Activated naive CD8-positive, alpha-beta T cell treated with anti-CD3 and anti-CD28 coated beads for 36 hours (primary cell): ENCODE results near the gene SCML1. TPM values are rescaled to one million over a fixed set of nuclear protein-coding genes. Genes with fewer than 3 reads are reported as not detected.
"Not testable (repeated sequence)": the region's sequence is repeated elsewhere in the genome, so short reads cannot be mapped to it uniquely, and the experiment has no call there.

Source experiments
- DNase-seq: peaks from one replicate; pipeline ENCODE4 v3.0.0; 2021
- H3K27ac Mint-ChIP-seq: one replicate; pipeline ENCODE4 v1.8.0; 2022; ENCODE audit warnings: mild to moderate bottlenecking, moderate library complexity, mixed read lengths
- H3K27me3 Mint-ChIP-seq: one replicate; pipeline ENCODE4 v1.8.0; 2022; ENCODE audit warnings: mild to moderate bottlenecking, mixed read lengths
- H3K36me3 Mint-ChIP-seq: one replicate; pipeline ENCODE4 v1.8.0; 2021; ENCODE audit warnings: mild to moderate bottlenecking, mixed read lengths
- H3K4me1 Mint-ChIP-seq: one replicate; pipeline ENCODE4 v1.8.0; 2021; ENCODE audit warnings: mixed read lengths
- H3K4me3 Mint-ChIP-seq: one replicate; pipeline ENCODE4 v1.8.0; 2022; ENCODE audit warnings: mild to moderate bottlenecking, moderate library complexity, mixed read lengths
- H3K9me3 Mint-ChIP-seq: one replicate; pipeline ENCODE4 v1.8.0; 2022; ENCODE audit warnings: mixed read lengths
- total RNA-seq, 2 experiments: library from RNA; stranded (reverse); gene quantifications; one replicate each; pipeline ENCODE4 v1.2.3, GENCODE V29; 2021

SCML1 gene
- total RNA-seq, 2 experiments from 2014 or later: 4.0 to 4.1 TPM

DNA sequence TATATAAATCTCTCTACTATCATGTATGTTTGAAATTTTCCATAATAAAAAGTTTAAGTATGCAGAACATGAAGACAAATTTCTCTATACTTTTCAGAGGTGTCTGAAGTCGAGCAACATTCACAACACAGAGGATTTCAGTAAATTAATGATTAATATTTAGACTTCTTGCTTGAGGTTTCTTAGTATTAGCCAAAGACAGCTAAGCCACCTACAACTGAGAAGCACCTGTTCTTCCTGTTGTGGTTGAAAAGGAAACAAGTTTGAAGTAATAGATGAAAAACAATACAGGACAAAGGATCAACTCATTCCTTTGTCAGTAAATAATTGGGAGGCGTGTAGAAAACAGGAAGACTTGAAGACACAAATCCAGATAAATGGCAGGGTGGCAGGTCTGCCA, 21.1 kb downstream of the SCML1 start:
- Mint-ChIP-seq H3K4me1 (peaks cover 5% of the 10 kb centered on the region), H3K9me3 (no peaks in the 10 kb centered on the region), H3K27ac (no peak overlapping the region), H3K27me3 (no peaks in the 10 kb centered on the region), H3K36me3 (no peaks in the 10 kb centered on the region), H3K4me3 (no peak overlapping the region)
- DNase-seq: no peak

DNA sequence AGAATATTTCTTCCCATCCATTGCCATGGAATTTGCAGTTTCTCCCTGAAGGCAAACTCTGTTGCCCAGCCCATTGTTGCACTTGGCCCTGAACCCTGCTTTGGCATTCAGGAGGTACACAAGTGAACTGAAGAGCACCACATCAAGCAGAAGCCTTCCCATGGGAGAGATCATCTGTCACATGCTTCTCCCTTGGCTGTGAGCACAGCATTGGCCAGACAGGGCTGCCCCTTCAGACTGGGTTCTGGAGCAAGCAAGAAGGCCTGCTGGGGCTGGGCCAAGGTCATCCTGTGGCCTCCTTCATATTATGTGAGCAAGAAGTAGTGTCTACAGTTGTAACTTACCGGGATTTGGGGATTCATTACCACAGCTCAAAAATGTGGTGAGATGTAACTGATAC, 22.7 kb downstream of the SCML1 start:
- H3K36me3 Mint-ChIP-seq: no peaks in the 10 kb centered on the region
- H3K27me3 Mint-ChIP-seq: no peaks in the 10 kb centered on the region
- H3K9me3 Mint-ChIP-seq: no peaks in the 10 kb centered on the region
- no peak for DNase-seq
- peaks cover 5% of the 10 kb centered on the region for H3K4me1 Mint-ChIP-seq
- no peak overlapping the region for H3K4me3 Mint-ChIP-seq
- H3K27ac Mint-ChIP-seq: no peak overlapping the region

DNA sequence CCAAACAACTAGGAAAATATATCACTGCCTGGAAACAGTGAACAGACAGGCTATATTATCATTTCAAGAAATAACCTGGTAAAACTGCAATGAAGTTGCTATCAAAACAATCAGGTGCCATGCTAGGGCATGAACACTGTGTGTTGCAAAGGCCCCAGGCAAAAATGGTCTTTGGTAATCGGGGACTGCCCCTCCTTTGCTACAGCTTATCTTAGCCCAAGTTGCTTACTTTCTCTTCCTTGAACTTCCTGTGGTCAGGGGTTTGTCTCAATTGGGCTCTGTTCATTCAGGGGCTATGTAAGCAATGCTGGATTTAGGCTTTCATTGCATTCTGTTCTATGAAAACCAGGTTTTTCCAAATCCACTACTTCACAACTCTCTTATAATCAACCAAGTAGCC, 30.4 kb downstream of the SCML1 start:
- no peak overlapping the region for H3K4me3 Mint-ChIP-seq
- no peaks in the 10 kb centered on the region for H3K36me3 Mint-ChIP-seq
- no peak overlapping the region for H3K27ac Mint-ChIP-seq
- DNase-seq: no peak
- H3K27me3 Mint-ChIP-seq: no peaks in the 10 kb centered on the region
- H3K9me3 Mint-ChIP-seq: no peaks in the 10 kb centered on the region
- no peaks in the 10 kb centered on the region for H3K4me1 Mint-ChIP-seq

DNA sequence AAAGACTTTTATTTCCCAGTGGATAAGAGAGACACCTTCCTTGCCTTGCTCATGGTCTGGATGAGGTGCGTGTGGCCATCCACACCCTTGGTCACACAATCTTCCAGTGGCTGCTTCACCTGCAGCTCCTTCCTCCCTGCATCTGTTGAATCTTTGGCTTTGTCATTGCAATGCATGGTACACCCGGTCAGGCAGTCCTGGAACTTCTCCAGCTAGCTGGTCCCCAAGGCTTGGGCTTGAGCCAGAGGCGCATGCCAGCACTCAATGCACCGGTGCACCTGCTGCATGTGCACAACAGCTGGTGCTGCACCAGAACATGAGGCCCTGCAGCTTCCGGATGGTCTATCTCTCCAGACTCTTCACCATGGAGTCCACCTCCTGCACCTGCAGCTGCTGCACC, 31.7 kb downstream of the SCML1 start:
- DNase-seq: no peak
- Mint-ChIP-seq H3K4me1 (no peaks in the 10 kb centered on the region), H3K4me3 (no peak overlapping the region), H3K36me3 (no peaks in the 10 kb centered on the region), H3K27ac (no peak overlapping the region), H3K9me3 (no peaks in the 10 kb centered on the region), H3K27me3 (no peaks in the 10 kb centered on the region)

DNA sequence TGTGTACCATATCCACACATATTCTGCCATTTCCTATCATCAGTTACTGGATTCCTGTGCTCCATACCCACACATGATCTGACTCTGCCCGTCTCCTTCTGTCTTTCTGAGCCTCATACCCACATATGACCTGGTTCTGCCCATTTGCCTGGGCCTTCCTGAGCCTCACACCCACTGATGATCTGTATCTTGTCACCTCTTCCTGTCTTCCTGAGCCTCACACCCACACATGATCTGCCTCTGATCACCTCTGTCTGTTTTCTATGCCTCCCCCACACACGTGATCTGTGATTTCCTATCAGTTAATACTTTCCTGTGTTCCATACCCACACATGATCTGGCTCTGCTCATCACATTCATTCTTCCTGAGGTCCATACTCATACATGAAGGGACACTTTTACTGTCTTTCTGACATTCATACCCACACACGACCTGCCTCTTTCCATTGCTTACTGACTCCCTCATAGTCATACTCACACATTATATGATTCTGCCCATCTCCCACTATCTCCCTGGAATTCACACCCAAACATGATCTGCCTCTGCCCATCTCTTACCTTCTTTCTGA, 32.5 kb downstream of the SCML1 start:
- Mint-ChIP-seq H3K27ac (no peak overlapping the region), H3K9me3 (no peaks in the 10 kb centered on the region), H3K27me3 (no peaks in the 10 kb centered on the region), H3K4me1 (no peaks in the 10 kb centered on the region), H3K4me3 (no peak overlapping the region), H3K36me3 (no peaks in the 10 kb centered on the region)
- no peak for DNase-seq

DNA sequence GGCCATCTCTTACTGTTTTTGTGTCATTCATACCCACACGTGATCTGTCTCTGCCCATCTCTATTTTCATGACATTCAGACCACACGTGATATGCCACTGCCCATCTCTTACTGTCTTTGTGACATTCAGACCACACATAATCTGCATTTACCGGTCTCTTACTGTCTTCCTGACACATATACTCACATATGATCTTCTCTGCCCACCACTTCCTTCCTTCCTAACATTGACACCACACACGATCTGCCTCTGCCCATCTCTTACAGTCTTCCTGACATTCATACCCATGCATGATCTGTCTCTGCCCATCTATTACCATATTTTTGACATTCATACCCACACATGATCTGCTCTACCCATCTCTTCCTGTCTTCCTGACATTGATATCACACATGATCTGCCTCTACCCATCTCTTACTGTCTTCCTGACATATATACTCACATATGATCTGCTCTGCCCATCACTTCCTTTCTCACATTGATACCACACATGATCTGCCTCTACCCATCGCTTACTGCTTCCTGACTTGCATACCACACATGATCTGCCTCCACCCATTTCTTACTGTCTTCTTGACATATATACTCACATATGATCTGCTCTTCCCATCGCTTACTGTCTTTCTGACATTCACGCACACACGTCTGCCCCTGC, 36.1 kb downstream of the SCML1 start:
- H3K4me1 Mint-ChIP-seq: peaks cover 3% of the 10 kb centered on the region
- no peaks in the 10 kb centered on the region for H3K9me3 Mint-ChIP-seq
- no peak overlapping the region for H3K4me3 Mint-ChIP-seq
- H3K36me3 Mint-ChIP-seq: no peaks in the 10 kb centered on the region
- no peak for DNase-seq
- no peak overlapping the region for H3K27ac Mint-ChIP-seq
- H3K27me3 Mint-ChIP-seq: no peaks in the 10 kb centered on the region

DNA sequence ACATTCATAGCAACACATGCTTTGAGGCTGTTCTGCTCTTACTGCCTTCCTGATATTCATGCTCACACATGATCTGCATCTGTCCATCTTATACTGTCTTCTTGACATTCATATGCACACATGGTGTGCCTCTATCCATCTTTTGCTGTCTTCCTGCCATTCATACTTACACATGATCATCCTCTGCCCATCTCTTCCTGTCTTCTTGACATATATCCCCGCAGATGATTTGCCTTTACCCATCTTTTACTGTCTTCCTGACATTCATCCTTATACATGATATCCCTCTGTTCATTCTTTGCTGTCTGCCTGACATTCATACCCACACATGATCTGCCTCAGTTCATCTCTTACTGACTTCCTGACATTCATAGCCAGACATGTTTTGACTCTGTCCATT, 36.8 kb downstream of the SCML1 start:
- Mint-ChIP-seq H3K9me3 (no peaks in the 10 kb centered on the region), H3K27ac (no peak overlapping the region), H3K4me3 (no peak overlapping the region), H3K36me3 (no peaks in the 10 kb centered on the region), H3K27me3 (no peaks in the 10 kb centered on the region), H3K4me1 (peaks cover 7% of the 10 kb centered on the region)
- DNase-seq: no peak

DNA sequence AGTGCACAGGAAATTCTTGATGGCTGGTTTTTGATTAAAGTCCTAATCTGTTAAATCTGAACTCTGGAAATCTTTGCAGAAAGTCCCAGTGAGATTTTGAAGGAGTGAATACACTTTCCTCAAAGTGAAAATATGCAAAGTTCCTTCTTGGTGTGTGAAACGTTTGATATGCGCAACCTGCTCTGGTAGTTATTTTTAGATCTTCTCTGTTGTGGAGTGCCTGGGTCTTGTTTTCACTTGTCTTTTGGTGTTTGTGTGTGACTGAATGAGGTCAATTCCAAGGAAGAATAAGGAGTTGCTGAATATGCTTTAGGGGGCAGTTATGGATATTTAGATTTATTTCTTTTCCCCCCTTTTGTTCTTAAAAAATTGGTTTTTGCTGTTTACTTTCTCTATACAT, 41.7 kb downstream of the SCML1 start:
- Mint-ChIP-seq H3K9me3 (peaks cover 5% of the 10 kb centered on the region), H3K27ac (no peak overlapping the region), H3K4me3 (no peak overlapping the region), H3K4me1 (peaks cover 12% of the 10 kb centered on the region), H3K36me3 (no peaks in the 10 kb centered on the region), H3K27me3 (no peaks in the 10 kb centered on the region)
- no peak for DNase-seq

DNA sequence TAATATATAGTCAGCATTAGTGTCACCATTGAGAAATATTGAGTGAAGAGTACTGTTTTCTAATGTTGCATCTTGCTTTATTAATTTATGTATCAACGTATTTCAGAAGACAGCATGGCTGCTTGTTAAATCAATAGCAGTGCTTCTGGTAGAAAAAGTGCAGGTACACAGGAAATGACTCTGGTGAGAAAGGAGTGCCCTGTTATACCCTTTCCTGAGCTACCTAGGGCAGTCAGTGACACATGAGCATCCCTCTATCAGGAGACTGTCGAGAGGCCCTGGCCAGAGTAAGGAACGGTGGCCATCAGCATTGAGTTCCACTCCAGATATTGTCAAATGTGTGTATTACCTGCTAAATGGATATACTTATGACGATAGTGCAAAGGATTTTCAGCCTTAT, 42.1 kb downstream of the SCML1 start:
- no peak overlapping the region for H3K27ac Mint-ChIP-seq
- H3K36me3 Mint-ChIP-seq: no peaks in the 10 kb centered on the region
- H3K27me3 Mint-ChIP-seq: no peaks in the 10 kb centered on the region
- peaks cover 12% of the 10 kb centered on the region for H3K4me1 Mint-ChIP-seq
- no peak for DNase-seq
- peaks cover 5% of the 10 kb centered on the region for H3K9me3 Mint-ChIP-seq
- no peak overlapping the region for H3K4me3 Mint-ChIP-seq

DNA sequence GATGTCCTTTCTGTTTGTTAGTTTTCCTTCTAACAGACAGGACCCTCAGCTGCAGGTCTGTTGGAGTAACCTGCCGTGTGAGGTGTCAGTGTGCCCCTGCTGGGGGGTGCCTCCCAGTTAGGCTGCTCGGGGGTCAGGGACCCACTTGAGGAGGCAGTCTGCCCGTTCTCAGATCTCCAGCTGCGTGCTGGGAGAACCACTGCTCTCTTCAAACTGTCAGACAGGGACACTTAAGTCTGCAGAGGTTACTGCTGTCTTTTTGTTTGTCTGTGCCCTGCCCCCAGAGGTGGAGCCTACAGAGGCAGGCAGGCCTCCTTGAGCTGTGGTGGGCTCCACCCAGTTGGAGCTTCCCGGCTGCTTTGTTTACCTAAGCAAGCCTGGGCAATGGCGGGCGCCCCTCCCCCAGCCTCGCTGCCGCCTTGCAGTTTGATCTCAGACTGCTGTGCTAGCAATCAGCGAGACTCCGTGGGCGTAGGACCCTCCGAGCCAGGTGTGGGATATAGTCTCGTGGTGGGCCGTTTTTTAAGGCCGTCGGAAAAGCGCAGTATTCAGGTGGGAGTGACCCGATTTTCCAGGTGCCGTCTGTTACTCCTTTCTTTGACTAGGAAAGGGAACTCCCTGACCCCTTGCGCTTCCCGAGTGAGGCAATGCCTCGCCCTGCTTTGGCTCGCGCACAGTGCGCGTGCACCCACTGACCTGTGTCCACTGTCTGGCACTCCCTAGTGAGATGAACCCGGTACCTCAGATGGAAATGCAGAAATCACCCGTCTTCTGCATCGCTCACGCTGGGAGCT, 49.5 kb downstream of the SCML1 start:
- H3K4me1 Mint-ChIP-seq, H3K4me3 Mint-ChIP-seq, H3K27me3 Mint-ChIP-seq, H3K27ac Mint-ChIP-seq, DNase-seq, H3K36me3 Mint-ChIP-seq, H3K9me3 Mint-ChIP-seq: not testable (repeated sequence)

DNA sequence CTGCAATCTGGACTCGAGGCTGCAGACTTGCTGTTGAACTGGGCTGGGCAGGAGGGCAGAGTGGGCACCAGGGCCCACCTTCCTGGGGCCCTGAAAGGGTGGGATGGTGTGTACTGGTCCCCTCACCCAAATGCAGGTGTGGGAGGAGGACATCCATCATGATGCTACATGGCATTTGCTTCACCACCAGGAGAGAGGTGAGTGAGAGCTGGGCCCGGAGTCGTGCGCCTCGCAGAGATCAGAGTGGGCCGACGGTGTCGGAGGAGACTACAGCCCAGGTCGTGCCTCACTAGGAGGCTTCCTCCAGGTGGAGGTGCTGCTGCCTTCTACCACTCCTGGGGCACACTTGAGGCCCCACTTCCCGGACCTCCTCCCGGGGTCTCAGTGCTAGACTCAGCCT, 50.3 kb downstream of the SCML1 start:
- no peak for DNase-seq
- H3K27me3 Mint-ChIP-seq: no peaks in the 10 kb centered on the region
- no peak overlapping the region for H3K27ac Mint-ChIP-seq
- no peak overlapping the region for H3K4me3 Mint-ChIP-seq
- H3K9me3 Mint-ChIP-seq: no peaks in the 10 kb centered on the region
- H3K36me3 Mint-ChIP-seq: no peaks in the 10 kb centered on the region
- no peaks in the 10 kb centered on the region for H3K4me1 Mint-ChIP-seq

DNA sequence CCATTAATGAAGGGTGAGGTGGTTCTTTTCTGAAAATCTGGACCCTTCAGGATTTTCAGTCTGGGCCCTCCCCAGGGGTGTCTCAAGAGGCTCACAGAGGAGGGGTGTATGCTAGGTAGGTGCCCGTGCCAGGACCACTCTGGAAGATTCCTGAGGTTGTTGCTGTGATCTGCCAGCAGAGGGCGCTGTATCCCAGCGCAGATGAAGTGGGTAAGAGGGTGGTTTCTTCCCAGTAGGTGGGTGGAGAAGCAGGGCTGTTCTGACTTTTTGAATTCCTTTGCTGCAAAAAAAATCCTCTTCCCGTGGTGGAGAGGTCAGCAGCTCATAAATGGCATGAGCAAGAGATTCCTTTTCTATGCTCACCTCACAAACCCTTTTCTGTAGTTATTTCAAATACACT, 51.1 kb downstream of the SCML1 start:
- no peaks in the 10 kb centered on the region for H3K36me3 Mint-ChIP-seq
- H3K27ac Mint-ChIP-seq: no peak overlapping the region
- no peak overlapping the region for H3K4me3 Mint-ChIP-seq
- H3K9me3 Mint-ChIP-seq: no peaks in the 10 kb centered on the region
- DNase-seq: peak; percentile 19
- H3K4me1 Mint-ChIP-seq: no peaks in the 10 kb centered on the region
- no peaks in the 10 kb centered on the region for H3K27me3 Mint-ChIP-seq

DNA sequence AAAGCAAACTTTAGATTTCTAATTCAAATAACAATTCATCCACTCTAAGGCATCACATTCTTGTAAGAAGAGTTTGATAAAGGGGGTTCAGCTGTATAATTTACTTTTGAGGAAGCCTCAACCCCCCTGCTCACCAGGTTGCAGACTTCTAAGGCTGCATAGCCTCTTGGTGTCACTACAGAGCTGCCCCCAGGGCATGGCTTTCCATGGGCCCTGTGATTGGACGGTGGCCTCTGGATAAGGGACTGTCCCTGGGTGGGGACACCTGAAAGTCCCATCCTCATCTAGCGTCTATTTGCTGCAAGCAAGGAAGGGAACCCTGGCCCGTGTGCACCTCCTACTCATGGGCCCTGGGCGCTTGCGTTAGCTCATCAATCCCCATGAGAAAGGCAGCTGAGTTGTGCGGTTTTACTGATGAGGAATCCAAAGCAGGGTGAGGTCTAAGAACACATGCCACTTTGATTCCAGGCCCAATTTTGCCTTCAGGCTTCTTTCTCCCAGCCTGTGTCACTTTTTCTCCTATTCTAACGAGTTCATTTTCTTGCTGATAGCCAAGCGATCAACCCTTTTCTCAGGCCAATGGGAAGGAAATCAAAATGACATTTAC, 51.8 kb downstream of the SCML1 start:
- no peak overlapping the region for H3K27ac Mint-ChIP-seq
- H3K27me3 Mint-ChIP-seq: no peaks in the 10 kb centered on the region
- no peaks in the 10 kb centered on the region for H3K36me3 Mint-ChIP-seq
- DNase-seq: no peak
- H3K4me3 Mint-ChIP-seq: no peak overlapping the region
- H3K9me3 Mint-ChIP-seq: no peaks in the 10 kb centered on the region
- no peaks in the 10 kb centered on the region for H3K4me1 Mint-ChIP-seq

DNA sequence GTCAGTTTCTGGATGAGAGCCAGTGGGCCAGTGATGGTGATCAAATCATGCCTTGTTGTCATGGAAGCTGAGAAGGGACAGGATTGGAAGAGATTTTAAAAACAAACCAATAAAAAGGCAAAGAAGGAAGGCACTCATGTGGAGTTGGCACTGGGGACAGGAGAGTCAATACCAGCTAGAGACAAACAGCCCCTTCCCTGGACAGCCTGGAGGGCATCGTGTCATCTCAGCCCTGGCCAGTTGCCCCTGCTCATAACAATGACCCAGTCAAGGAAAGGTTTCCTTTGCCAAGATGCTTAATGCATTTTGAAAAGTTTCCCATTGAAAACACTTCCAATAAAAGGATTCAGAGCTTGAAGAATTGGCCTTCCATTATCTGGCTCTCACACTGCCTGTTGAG, 55.5 kb downstream of the SCML1 start:
- Mint-ChIP-seq H3K9me3 (no peaks in the 10 kb centered on the region), H3K27ac (no peak overlapping the region), H3K4me1 (no peaks in the 10 kb centered on the region), H3K36me3 (no peaks in the 10 kb centered on the region), H3K27me3 (no peaks in the 10 kb centered on the region), H3K4me3 (no peak overlapping the region)
- DNase-seq: no peak

DNA sequence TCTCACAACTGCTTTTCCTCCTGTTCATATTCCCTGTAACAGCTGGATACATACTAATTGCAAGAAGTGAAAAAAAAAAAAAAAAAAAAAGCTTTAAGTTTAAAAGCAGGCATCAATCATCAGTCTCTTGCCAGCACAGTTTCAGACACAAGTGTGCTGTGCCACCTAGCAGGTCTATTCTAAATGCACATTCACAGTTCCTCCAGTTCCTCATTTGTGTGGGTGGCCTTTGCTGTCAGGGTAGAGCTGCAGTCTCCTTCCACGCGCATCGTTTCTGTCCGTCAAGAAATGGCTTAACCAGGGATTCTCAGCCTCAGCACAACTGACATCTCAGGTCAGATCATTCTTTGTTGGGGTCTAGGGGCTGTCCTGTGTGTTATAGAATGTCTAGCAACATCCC, 61.6 kb downstream of the SCML1 start:
- Mint-ChIP-seq H3K36me3 (no peaks in the 10 kb centered on the region), H3K27ac (no peak overlapping the region), H3K27me3 (no peaks in the 10 kb centered on the region), H3K4me3 (no peak overlapping the region), H3K9me3 (no peaks in the 10 kb centered on the region), H3K4me1 (no peaks in the 10 kb centered on the region)
- no peak for DNase-seq
